ENCODE data around the gene PYGL.
"Not testable (repeated sequence)": the region's sequence is repeated elsewhere in the genome, so short reads cannot be mapped to it uniquely, and the experiment has no call there.

PYGL gene

GRCh38 chr14:50928002-50928635, 16.2 kb downstream of the PYGL start:
- DNase-seq (ENCODE audit: low read depth in 2 of 2): no peak

DNA sequence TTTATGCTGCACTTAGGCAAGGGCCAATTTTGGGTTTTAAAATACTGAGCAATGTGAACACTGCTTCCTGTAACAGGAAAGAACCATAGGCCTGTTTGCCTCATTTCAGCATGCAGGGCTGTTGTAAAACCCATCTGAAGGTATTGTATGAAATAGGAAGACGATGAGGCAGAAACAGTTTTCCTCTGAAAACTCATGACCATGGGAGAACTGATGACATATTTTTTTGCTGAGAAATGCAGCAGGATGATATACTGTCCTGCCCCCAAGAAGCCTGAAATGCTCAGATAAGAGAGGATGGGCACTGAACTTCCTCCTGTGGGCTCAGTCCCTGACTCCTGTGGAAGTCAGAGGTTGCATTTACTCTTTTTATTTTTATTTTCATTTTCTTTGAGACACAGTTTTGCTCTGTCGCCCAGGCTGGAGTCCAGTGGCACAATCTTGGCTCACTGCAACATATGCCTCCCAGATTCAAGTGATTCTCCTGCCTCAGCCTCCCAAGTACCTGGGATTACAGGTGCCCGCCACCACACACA, 17.4 kb downstream of the PYGL start:
- no peak for DNase-seq (ENCODE audit: low read depth in 2 of 2)

DNA sequence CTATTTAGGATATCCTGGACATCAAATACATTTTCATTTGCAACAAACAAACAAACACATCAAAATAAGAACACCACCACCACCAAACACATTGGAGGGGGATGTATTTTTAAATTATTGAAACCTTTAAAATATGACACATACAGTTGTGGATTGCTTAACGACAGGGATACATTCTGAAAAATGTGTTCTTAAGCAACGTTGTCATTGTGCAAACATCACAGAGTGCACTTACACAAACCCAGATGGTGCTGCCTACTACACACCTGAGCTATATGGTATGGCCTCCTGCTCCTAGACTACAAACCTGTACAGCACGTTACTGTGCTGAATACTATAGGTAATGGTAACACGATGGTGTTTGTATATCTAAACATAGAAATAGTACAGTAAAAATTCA, 19.4 kb downstream of the PYGL start:
- DNase-seq (ENCODE audit: low read depth in 2 of 2): no peak

- DNase-seq (ENCODE audit: low read depth in 2 of 2): no peak
Measured at GRCh38 chr14:50924236-50924635, 20.0 kb downstream of the PYGL start.

- no peak for DNase-seq (ENCODE audit: low read depth in 2 of 2)
Measured at GRCh38 chr14:50922803-50923202, 21.5 kb downstream of the PYGL start.

GRCh38 chr14:50920482-50921230, 23.6 kb downstream of the PYGL start:
- peak; percentile 82 to 85 for DNase-seq (ENCODE audit: low read depth in 2 of 2)

GRCh38 chr14:50919524-50919923, 24.8 kb downstream of the PYGL start:
- DNase-seq (ENCODE audit: low read depth in 2 of 2): not testable (repeated sequence)

DNA sequence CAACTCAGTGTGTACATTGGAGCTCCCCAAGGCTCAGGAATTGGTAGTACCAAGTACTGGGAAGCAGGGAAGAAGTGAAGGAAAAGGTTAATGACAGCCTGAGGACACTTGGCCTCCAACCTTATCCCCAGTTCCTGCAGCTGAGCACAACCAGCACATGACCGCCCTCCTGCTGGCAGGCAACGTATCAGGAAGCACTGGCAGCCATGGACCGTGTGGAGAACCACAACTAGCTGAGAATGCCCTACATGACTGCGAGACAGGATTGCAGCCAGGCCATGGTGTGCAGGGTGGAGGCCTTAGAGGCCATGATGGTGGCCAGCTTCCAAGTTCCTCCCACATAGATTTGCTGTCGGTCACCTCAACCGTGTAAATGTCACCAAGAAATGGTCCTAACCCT, 26.8 kb downstream of the PYGL start:
- DNase-seq (ENCODE audit: low read depth in 2 of 2): no peak

DNA sequence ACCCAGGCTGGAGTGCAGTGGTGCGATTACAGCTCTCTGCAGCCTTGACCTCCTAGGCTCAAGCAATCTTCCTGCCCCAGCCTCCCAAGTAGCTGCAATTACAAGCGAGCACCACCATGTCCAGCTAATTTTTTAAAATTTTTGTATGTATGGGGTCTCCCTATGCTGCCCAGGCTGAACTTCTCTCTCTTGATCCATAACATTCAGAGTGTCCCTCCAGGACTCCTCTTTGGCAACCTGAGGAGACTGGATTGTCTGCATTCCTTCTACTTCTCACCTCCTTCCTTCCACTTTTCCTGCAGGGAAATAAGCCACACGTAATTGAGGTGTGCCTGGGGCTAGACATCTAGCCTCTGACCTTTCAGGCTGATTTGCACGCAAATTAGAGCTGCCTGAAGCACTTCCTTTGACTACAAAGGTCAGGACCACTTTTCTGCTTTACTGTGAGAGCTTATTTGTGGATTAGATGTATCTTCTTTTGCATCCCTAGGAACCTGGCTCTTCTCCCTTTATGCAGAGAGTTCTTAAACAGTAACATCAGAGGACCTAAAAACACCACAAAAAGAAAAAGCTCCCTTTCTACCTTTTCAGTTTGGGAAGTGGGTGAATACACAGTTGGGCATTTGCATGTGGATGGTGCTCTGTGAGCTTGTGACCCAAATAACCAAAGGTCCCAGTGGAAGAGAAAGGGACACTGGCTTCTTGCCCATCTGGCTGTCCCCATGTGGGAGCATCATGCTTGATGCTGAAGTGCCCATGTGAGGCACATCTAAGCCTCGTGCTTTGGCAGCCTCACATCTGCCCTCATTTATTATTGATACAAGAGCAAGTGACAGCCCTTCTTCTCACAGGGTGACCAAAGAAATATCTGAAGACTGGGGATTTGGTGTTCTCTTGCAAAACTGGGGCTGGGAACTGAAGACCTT, 33.5 kb downstream of the PYGL start:
- no peak for DNase-seq (ENCODE audit: low read depth in 2 of 2)

GRCh38 chr14:50906326-50907065, 37.8 kb downstream of the PYGL start:
- no peak for DNase-seq (ENCODE audit: low read depth in 2 of 2)

GRCh38 chr14:50904719-50905118, 39.6 kb downstream of the PYGL start:
- no peak for DNase-seq (ENCODE audit: low read depth in 2 of 2)

- DNase-seq (ENCODE audit: low read depth in 2 of 2): no peak
Measured at GRCh38 chr14:50901361-50901760, 42.9 kb downstream of the PYGL start.

GRCh38 chr14:50897658-50898175, 46.6 kb downstream of the PYGL start:
- DNase-seq (ENCODE audit: low read depth in 2 of 2): no peak

GRCh38 chr14:50897005-50897404, 47.3 kb downstream of the PYGL start:
- DNase-seq (ENCODE audit: low read depth in 2 of 2): not testable (repeated sequence)

DNA sequence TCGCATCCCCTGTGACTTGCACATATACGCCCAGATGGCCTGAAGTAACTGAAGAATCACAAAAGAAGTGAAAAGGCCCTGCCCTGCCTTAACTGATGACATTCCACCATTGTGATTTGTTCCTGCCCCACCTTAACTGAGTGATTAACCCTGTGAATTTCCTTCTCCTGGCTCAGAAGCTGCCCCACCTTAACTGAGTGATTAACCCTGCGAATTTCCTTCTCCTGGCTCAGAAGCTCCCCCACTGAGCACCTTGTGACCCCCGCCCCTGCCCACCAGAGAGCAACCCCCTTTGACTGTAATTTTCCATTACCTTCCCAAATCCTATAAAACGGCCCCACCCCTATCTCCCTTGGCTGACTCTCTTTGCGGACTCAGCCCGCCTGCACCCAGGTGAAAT, 47.9 kb downstream of the PYGL start:
- DNase-seq (ENCODE audit: low read depth in 2 of 2): not testable (repeated sequence)

DNA sequence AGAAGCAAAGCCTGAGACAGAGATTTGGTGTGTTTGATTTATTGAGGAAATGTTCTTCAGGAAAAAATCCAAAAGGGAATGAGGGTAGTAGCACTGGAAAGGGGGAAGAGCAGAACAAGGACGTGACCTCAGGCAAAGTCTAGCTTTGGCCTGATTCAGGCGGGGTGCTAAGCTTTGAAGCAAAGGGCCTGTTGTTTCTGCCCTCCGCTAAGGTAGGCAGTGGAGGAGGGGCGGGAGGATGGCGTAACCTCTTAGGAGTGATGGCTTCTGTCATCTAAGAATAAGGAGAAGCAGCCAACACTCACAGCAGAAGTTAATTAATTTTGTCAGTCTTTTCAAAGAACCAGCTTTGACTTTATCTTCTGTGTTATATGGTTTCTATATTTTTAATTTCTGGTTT, 52.0 kb downstream of the PYGL start:
- DNase-seq (ENCODE audit: low read depth in 2 of 2): no peak

- no peak for DNase-seq (ENCODE audit: low read depth in 2 of 2)
Measured at GRCh38 chr14:50887476-50887875, 56.8 kb downstream of the PYGL start.

GRCh38 chr14:50883827-50884197, 60.5 kb downstream of the PYGL start:
- DNase-seq (ENCODE audit: low read depth in 2 of 2): no peak

DNA sequence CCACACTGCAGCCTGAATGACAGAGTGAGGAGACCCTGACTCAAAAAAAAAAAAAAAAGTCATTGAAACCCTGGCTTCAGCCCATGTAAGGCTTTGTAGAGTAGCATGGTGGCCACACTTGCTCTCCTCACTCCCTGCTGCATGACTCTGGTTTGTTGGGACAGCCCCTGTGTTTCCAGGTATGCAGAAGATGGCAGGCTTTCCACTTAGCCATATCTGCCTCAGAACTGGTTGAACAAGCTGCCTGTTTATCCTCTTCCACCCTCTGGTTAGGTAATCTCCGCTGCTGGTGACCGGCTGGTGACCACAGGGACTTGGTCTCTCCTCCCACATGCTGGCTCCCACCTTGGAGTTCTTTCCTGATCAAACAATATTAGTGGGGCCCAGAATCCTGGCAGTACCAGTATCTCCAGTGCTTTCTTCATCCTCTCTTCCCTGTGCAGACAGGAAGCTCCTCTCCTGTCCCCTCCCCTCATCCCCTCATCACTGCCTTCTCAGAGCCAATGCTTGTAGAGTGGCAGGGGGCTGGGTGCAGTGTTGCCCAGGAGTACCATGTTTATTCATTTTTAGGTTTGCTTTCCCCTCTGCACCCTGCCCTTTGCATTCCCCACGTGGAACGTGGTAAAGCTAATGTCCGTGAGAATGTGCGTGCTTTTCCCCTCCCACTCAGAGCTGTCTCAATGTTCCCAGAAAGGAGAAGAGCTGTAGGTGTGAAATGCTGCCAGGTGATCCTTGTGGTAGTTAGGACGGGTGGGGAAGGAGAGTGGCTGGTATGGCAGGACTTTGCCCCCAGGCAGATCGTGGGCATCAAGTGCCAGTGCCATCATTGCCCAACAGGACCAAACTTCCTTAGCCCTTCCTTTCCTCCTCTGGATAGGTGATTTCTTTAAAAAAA, 61.1 kb downstream of the PYGL start:
- no peak for DNase-seq (ENCODE audit: low read depth in 2 of 2)

DNA sequence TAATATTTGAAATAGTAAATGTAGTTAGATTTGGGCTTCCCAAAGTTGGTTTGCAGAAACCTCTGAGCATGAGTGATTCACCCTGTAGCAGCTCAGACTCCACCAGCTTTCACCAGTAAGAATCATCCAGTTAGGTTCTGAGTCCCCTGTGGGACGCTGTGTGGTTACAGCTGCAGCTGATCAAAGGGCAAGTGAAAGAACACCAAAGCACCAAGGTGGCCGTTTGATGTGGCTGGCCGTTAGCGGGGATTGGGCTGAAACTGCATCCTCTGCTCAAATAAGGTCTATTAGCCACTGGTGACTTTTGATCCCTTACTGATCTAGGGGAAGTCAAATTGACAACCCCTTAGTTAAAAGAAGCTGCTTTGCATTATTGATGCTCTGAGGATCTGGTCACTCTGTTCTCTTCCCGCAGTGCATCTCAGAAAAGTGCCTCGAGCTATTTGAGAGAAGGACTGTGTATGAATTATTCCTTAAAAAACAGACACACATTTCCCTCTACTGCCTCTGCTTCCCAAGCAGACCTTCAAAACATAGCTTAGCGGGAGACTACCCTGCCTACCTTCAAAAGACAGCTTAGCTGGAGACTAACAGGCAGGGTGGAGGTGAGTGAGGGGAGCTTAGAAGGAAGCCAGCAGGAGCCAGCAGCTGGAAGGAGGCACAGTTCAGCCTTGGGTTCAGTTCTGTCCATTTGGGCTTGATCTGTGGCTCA, 68.8 kb downstream of the PYGL start:
- DNase-seq (ENCODE audit: low read depth in 2 of 2): no peak

All from fibroblast of skin of left quadriceps (primary cell).